ENCODE results near the gene POC1B.

Gene POC1B

DNA sequence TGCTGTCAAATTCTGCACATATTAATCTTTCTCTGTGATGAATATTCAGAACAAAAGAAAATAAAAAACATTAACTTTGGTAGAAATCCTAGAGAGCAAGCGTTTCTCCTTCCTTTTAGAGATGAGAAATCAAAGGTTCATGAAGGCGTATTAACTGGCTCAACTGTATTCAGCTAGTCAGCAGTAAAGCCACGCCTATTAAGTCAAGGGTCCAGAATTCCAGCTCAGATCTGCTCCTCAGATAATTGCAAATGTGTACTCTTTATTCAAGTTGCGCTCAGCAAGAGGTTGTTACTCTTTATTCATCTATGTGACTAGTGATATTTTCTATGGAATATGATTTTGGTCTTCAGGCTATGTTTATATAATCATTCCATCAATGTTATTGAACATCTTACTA, 13.1 kb upstream of the POC1B start:
- DNase-seq: no peak

DNA sequence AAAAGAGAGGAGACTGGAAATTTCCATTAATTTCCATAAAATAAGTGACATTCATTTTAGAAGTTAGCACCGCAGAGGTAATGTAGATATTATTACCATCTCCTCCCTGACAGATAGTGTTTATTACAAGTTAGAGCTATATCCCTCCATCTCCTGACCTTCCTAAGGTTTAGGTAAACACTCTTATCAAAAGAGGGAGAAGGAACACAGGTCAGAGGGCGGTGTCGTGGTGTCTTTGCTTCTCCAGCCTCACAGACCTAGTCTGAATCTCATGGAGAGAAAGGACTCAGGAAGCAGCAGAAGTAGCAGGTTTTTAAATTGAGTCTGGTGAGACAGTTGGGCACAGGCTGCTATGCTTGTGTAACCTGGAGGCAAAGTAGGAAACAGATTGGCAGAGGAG, 11.5 kb upstream of the POC1B start:
- no peak for DNase-seq

DNA sequence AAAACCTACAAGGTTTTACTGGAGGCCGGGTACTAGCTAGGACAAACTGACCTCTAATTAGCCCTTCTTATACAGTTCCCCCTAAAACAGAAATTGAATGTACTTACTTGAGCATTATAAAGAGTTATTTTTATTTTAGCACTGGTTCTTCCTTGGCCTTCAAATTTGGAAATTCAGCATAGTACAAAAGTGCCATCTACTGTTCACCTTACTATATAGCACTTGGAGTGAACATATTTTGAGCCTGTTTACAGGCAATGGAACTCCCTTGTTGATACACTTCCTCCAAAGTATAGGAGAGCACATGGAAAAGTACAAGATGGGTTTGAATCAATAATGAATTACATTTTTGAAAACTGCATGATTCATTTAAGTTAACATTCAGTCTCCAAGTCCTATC, 3.9 kb upstream of the POC1B start:
- DNase-seq: peak; percentile 5

DNA sequence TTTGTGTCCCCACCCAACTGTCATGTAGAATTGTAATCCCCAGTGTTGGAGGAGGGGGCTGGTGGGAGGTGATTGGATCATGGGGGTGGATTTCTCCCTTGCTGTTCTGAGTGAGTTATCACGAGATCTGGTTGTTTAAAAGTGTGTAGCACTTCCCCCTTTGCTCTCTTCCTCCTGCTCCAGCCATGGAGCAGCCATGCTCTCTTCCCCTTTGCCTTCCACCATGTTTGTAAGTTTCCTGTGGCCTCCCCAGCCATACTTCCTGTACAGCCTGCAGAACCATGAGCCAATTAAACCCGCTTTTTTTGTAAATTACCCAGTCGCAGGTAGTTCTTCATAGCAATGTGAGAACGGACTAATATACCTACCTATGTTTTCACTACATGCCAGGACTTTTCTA, 2.6 kb upstream of the POC1B start:
- no peak for DNase-seq

DNA sequence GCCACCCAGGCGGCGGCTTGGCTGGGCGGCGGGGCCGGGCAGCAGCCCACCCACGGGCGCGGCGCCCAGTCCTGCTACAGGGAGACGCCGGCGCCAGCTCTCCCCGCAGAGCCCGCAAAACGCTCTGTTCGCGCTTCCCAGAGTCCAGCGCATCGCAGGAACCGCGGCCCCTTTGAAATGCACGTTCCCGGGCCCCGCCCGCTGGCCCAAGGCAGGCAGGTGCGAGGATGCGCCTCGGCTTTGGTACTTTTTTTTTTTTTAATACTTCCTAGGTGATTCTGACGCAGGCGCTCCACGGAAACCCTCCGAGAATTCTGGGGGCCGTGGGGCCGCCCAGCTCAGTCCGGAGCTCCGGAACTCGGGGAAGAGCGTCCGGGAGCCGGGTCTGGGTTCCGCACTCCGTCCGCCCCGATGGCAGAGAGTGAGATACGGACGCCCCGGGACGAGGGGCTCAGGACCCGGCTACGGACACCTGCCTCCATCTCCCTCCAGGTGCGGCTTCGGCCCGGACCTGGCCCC, 483 bp downstream of the POC1B start:
- no peak for DNase-seq

DNA sequence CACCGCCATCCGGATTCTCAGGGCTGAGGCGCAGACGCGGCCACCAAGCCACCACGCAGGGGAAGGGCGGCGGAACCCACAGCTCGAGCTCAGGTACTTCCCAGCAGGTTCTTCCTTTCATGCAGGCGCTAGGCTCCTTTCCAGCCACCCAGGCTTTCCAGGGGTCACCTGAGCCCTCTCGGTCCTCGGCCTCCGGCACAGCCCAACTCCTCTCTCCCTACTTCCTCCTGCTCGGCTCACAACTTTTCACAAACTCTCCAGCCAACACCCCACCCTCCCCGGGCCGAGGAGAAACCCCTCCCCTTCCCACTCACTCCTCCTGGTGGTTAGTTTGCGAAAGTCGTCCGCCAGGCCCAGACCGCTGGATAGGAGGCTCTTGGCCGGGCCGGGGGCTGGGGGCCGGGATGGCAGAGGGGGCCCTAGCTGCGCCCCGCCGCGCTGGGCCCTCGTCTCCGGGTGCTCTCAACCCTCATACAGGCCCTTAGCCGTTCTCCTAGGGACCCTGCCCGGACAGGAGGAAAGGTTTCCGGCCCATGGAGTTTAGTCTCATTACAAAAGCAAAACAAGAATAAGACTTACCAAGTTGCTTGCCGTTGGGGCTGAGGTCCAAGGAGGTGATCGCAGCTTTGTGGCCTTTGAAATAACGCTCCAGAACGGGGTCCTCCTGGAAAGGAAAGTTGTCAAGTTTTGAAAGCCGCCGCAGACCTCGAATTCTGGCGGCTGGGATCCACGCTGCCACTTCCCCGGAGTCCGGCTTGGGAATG, 1.1 kb downstream of the POC1B start, which contains the start of gene GALNT4:
GALNT4 (minus strand) TSS at position 256 of the 764 bp plus-strand sequence; CDS start at position 9, 247 bp downstream.
- DNase-seq: peak; percentile 58

DNA sequence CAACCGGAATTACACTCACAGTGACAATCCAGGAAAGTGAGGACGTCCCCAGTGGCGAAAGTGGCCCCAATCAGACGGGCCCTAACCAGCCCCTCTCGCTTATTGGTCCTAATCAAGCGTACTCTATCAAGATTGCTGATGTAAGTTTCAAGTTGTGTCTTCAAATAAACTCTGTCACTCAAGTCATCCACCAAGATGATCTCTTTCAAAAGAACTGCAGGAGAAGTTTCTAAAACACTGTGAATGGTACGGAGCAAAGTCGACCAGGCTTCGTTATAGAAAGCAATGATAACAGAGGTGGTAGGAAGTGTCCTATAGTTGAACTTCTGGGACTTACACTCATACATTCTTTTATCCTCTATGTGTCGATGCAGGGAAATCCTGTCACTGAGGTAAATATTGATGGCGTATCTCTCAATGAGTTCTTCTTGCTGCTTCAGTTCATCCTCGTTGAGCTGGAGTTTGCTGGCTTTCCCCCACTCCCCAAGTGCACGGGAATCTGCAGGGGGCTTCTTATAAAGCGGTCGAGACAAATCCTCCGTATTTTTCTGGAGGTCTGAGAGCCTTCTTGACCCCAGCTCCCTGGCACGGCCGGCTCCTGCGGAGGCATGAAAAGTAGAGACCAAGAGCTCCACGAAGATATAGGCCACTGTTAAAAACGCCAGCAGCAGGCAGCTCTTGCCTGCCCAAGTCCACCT, 1.9 kb downstream of the POC1B start:
- DNase-seq: no peak

DNA sequence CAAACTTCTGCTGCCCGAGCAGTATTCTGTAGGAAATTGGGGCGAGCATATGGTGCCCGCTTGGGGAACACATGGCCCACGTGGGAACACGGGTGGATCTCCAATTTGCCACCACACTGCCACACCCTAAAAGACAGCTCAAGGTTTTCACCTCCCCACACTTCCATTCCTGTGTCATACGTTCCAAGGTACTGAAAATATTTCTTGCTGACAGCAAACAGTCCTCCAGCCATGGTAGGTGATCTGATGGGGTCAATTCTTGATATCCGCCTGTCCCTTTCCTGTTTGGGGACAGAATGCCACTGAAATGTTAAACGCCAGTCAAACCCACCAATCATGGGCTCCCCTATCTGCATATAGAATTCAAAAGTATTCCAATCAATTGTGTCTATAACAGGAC, 2.5 kb downstream of the POC1B start:
- DNase-seq: no peak

DNA sequence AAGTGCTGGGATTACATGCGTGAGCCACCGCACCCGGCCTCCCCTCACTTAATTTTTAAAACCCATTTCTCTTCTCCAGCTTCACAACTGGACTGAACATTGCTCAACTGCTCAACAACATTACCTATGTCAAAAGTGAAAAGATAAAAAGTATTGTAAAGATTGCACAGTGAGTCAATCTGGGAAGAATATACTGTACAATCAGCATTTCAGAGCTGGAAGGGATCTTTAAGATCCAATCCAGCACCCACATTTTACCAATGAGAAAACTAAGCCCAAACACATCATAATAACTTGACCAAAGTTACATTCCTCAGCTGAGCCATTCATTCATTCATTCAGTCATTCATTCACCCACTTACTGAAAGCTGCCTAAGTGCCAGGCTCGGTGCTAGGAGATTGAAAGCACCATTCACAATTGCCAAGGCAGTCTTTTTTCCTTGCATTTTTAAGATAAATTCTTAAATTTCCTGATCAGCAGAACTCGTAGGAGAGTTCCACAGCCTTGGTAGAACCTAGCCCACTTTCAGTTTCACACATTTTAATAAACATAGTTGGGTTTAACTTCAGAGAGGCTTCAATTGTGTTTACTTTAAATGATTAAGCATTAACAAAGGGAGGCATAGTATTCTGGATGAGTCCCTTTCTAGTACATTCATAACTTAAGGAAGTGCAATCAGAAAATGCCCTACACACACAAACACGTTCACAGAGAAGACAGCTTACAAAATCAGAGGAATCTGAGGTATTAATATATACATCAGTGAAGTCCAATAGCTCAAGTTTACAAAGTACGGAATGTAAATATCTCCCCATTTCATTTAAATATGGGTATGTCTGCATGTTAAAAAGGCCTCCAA, 4.3 kb downstream of the POC1B start:
- DNase-seq: no peak

DNA sequence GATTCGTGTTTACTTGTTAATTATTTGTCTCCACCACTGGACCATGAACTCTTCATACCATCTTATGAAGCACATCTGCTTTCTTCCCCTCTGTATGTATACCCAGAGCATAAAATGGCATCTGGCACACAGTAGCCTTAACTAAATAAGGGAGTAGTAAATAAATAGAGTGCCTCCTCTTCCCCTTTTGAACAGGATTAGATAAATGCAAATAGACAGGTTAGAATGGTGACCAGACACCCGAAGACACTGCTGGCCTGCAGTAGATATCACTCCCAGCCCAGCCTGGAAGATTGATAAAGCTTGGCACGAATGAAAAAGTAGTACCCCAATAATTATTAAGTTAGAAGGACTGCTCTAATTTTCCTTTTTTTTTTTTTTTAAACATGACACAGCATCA, 8.1 kb downstream of the POC1B start:
- DNase-seq: no peak

DNA sequence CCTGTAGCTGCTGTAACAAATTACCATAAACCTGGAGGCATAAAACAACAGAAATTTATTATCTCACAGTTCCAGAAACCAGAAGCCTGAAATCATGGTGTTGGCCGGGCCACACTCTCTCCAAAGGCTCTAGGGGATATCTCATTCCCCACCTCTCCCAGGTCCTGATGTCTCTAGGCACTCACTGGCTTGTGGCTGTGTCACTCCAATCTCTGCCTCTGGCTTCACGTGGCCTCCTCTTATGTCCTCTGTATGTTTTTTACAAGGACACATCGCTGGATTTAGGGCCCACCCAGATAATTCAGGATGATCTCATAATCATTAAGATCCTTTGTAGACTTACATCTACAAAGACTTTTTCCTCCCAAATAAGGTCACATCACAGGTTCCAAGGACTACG, 9.2 kb downstream of the POC1B start:
- DNase-seq: no peak

DNA sequence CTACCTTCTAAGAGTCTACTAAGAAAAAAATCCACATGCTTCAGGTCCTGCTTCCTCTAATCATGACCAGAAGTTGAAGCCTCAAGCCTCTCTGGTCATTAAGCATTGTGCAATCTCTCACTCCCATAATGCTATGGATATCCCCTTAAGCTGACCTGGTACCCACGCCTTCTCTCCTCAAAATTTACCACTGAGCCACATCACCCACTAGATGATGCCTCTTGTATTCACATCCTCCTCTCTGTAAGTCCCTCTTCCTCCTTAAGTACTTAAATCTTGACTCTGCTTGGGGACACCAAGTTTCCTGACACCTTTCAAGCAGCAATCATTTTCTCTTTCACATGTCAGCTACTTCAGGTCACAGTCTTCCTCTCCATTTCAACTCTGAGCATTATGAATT, 11.1 kb downstream of the POC1B start:
- no peak for DNase-seq

DNA sequence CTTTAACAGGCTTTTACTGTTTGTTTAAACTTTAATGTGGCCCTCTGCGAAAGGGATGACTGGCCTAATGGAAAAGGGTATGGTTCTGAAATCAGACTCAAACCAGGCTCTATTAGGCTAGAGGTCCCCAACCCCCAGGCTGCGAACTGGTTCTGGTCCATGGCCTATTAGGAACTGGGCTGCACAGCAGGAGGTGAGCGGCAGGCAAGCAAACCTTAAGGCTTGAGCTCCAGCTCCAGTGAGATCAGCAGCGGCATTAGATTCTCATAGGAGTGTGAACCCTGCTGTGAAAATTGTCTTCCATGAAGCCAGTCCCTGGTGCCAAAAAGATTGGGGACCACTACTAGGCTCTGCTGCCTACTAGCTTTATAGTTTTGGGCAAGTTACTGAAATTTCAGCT, 12.3 kb downstream of the POC1B start:
- no peak for DNase-seq

DNA sequence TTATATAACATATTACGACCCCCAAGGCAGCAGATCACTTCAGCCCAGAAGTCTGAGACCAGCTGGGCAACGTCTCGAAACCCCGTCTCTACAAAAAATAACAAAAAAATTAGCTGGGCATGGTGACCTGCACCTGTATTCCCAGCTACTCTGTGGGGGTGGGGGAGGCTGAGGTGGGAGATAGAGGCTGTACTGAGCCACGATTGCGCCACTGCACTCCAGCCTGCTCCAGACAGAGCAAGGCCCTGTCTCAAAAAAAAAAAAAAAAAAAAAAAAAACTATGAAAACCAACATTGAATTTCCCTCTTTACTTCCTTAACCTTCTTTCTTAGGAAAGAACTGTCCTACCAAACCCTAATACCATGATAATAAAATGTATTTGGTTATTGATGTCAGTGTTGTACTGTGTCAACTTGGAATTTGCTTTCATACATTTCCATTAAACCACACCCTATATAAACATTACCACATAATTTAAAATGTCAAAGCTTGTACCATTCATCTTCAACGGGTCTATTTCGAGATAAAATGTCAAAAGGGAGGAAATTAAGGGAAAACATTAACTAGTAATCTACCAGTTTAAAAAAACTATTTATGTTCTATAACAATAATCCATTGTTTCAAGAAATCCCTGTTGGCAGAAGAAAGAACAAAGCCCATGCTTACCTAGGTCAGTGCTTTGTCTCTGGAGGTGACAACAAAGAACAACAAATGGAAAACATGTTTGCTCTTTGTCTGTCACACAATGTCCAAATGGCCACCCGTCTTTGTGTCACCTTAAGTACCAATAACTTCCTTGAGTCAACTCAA, 18.6 kb downstream of the POC1B start:
- no peak for DNase-seq

DNA sequence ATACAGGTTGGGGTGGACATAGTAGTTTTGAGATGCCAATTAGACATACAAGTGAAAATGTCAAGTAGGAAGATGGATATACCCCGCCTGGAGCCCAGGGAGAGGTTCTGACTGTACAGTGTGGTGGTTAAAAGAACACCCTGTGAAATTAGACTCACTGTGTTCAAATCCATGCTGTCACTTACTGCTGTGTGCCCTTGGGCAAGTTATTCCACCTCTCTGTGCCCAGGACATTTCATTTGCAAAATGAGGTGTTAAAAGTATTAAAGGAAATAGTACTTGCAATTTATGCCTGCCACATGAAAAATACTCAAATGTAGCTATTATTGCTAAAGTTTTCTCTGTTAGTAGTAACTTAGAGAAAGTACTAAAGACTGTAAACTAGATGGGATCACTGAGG, 19.8 kb downstream of the POC1B start:
- DNase-seq: no peak

DNA sequence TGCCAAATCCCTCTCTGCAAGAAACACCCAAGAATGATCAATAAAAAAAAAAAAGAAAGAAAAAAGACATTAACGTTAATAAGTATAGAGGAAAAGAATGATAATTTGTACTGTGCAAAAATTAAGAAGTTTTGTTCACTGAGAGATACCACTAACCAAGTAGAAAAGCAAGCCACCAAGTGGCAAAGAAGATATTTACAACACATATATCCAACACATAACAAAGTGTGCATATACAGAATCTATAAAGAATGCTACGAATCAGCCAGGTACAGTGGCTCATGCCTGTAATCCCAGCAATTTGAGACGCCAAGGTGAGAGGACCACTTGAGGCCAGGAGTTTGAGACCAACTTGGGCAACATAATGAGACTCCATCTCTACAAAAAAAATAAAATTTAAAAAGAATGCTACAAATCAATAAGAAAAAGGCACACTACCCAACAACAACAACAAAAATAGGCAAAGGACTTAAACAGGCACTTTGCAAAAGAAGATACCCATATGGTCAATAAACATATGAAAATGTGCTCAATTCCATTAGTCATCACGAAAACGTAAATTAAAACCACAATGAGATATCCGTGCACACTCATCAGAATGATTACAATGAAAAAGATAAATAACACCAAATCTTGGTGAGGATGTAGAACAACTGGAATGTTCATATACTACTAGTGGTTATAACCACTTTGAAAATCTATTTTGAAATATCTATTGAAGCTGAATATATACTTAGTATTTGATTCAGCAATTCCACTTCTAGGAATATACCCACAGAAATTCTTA, 21.1 kb downstream of the POC1B start:
- DNase-seq: no peak

DNA sequence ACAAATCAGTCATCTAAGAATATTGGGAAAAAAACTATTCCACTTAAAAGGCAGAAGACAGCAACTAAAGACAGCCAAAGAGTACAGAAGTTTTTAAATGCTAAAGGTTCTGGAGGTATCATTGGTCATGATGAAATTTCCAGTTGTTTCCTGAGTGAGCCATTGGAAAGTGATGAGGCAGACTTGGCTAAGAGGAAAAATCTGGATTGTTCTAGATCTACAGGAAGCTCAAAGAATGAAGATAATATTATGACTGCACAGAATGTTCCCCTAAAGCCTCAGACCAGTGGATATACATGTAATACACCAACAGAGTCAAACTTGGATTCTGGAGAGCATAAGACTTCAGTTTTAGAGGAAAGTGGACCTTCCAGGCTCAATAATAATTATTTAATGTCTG, 24.1 kb downstream of the POC1B start:
- DNase-seq: no peak

DNA sequence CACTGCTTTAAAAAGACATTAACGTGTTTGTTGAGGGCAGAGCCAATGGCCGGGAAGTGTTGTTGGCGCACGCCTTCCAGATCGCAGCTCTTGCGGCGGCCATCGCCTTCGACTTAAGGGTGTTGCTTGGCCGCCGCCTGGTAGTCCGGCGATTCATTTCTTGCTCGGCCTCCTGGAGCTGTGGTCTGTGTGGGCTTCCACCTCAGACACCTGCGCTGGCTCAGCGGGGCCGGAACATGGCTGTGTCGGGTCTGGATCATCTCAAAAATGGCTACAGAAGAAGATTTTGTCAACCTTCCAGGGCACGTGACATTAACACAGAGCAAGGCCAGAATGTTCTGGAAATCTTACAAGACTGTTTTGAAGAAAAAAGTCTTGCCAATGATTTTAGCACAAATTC, 26.0 kb downstream of the POC1B start:
- DNase-seq: no peak

DNA sequence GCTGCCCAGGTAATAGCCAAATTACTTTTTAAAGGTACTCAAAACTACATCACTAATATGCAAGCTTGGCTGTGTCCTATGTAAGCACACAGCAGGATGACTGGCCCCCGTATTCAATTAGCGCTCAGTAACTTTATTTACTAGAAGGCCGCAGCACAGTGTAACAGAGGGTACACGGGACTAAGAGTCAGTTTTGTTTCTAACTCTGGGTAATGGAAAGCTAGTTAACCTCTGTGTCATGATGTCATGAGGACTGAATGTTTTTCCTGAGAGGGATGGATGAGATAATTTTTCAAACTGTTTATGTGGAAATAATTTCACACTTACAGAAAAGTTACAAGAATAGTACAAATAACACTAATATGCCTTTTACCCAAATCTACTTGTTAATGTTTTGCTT, 28.4 kb downstream of the POC1B start:
- DNase-seq: no peak

DNA sequence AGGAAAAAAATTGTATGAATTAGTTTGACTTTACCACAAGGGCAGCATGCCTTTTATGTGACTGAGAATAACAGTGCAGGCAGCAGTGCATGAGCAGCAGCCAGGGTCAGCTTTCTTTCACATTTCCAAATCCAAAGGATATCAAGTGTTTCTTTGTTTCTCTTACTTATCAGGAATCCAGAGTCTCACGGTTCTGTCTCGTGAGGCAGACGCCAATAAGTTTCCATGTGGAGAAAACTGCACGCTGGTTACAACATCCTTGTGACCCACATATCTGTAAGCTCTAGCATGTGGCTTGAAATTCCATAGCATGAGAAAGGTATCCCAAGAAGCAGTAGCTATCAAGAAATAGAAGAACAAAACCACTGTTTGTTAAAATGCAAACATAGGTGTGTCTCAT, 28.8 kb downstream of the POC1B start:
- no peak for DNase-seq

DNA sequence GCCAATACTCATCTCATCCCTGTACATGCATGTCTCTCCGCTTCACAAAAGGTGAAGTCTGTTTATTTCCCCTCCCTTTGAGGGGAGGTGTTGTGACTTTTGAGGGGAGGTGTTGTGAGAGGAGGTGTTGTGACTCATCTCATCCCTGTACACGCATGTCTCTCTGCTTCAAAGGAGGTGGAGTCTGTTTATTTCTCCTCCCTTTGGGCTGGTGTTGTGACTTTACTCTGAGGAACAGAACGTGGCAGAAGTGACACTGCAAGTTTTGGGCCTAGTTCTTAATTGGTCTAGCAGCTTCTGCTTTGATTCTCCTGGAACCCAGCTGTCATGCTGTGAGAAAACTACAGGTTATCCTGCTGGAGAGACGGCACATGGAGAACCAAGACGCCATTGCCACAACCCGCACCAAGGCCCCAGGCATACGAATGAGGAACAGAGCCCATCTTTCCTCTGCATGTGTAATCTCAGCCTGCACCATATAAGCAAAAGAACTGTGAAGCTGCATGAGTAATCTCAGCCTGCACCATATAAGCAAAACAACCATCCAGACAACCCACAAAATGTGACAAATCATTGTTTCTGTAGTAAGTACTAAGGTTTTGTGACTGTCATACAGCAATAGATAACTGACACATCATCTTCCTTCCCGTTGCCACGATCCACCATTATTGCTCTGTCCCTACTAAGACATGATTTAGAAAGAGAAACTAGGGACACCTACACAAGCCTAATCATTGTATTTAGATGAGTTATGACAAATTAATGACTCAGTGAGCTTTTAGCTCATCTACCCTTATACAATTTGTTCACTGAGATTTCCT, 31.2 kb downstream of the POC1B start:
- no peak for DNase-seq
